HG02943 (cell line): Measurements from ENCODE around the gene MACROD2.
"Not testable (repeated sequence)": the region's sequence is repeated elsewhere in the genome, so short reads cannot be mapped to it uniquely, and the experiment has no call there.

Experiments used
- ATAC-seq: cut with Tn5 transposase; IDR thresholded peaks from one replicate; pipeline ENCODE4 v1.9.1; 2021; ENCODE audit warnings: mild to moderate bottlenecking, low read depth, moderate library complexity; ENCODE audit not compliant: unreplicated experiment

MACROD2 gene

GRCh38 chr20:15332711-15333160, 1337.4 kb downstream of the MACROD2 start:
- ATAC-seq = peak; percentile 66

GRCh38 chr20:15333170-15333569, 1337.9 kb downstream of the MACROD2 start:
- ATAC-seq = peak; percentile 63

GRCh38 chr20:15336011-15336410, 1340.7 kb downstream of the MACROD2 start:
- no peak for ATAC-seq

GRCh38 chr20:15336536-15336935, 1341.2 kb downstream of the MACROD2 start:
- ATAC-seq = no peak

GRCh38 chr20:15339264-15339663, 1343.9 kb downstream of the MACROD2 start:
- ATAC-seq = no peak

GRCh38 chr20:15342991-15343523, 1347.7 kb downstream of the MACROD2 start:
- ATAC-seq = no peak

- ATAC-seq = no peak
Observed at GRCh38 chr20:15345287-15345686, 1350.0 kb downstream of the MACROD2 start.

- ATAC-seq = no peak
Observed at GRCh38 chr20:15346657-15347280, 1351.5 kb downstream of the MACROD2 start.

GRCh38 chr20:15359056-15359455, 1363.7 kb downstream of the MACROD2 start:
- ATAC-seq = no peak

- ATAC-seq = no peak
Observed at GRCh38 chr20:15362849-15363248, 1367.5 kb downstream of the MACROD2 start.

GRCh38 chr20:15364781-15365180, 1369.5 kb downstream of the MACROD2 start:
- no peak for ATAC-seq

- ATAC-seq = no peak
Observed at GRCh38 chr20:15370370-15370769, 1375.1 kb downstream of the MACROD2 start.

GRCh38 chr20:15374682-15375081, 1379.4 kb downstream of the MACROD2 start:
- no peak for ATAC-seq

- ATAC-seq = no peak
Observed at GRCh38 chr20:15375836-15376235, 1380.5 kb downstream of the MACROD2 start.

GRCh38 chr20:15377603-15378002, 1382.3 kb downstream of the MACROD2 start:
- not testable (repeated sequence) for ATAC-seq

GRCh38 chr20:15378151-15378550, 1382.8 kb downstream of the MACROD2 start:
- ATAC-seq = no peak

- no peak for ATAC-seq
Observed at GRCh38 chr20:15379681-15380296, 1384.5 kb downstream of the MACROD2 start.

- no peak for ATAC-seq
Observed at GRCh38 chr20:15380770-15381169, 1385.5 kb downstream of the MACROD2 start.

GRCh38 chr20:15387228-15387627, 1391.9 kb downstream of the MACROD2 start:
- ATAC-seq = no peak

GRCh38 chr20:15395457-15395856, 1400.1 kb downstream of the MACROD2 start:
- no peak for ATAC-seq

- ATAC-seq = no peak
Observed at GRCh38 chr20:15396026-15396425, 1400.7 kb downstream of the MACROD2 start.

GRCh38 chr20:15396900-15397299, 1401.6 kb downstream of the MACROD2 start:
- ATAC-seq = no peak
